ENCODE data around the gene IYD.

The IYD gene

DNA sequence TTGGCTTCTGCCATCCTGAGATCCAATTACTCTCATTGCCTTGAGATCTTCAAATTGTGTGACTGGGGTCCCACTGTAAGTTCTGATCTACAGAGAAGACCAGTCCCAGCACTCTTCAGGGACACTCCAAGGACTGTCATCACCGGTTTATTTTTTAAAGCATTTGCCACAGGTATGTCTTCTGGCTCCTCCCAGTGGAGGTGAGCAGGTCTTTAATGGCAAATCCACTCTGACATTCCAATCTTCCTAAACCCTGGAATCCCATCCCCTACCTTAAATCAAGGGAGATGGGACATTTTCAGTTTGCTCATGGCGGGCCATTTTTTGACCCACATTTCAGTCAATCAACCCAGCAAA, 35.2 kb upstream of the IYD start:
- Histone ChIP-seq H3K27me3 (ENCODE audit: control insufficient read depth, insufficient read depth, low read length) (no peaks in the 10 kb centered on the region), H3K4me1 (ENCODE audit: control insufficient read depth, insufficient read depth, low read length) (no peaks in the 10 kb centered on the region), H3K36me3 (ENCODE audit: control insufficient read depth, insufficient read depth, low read length) (no peaks in the 10 kb centered on the region), H3K4me3 (ENCODE audit: low read depth, low read length) (no peak overlapping the region), H3K9ac (ENCODE audit: low read depth, low read length) (no peak overlapping the region), H3K9me3 (ENCODE audit: control insufficient read depth, insufficient read depth, low read length) (no peaks in the 10 kb centered on the region)

DNA sequence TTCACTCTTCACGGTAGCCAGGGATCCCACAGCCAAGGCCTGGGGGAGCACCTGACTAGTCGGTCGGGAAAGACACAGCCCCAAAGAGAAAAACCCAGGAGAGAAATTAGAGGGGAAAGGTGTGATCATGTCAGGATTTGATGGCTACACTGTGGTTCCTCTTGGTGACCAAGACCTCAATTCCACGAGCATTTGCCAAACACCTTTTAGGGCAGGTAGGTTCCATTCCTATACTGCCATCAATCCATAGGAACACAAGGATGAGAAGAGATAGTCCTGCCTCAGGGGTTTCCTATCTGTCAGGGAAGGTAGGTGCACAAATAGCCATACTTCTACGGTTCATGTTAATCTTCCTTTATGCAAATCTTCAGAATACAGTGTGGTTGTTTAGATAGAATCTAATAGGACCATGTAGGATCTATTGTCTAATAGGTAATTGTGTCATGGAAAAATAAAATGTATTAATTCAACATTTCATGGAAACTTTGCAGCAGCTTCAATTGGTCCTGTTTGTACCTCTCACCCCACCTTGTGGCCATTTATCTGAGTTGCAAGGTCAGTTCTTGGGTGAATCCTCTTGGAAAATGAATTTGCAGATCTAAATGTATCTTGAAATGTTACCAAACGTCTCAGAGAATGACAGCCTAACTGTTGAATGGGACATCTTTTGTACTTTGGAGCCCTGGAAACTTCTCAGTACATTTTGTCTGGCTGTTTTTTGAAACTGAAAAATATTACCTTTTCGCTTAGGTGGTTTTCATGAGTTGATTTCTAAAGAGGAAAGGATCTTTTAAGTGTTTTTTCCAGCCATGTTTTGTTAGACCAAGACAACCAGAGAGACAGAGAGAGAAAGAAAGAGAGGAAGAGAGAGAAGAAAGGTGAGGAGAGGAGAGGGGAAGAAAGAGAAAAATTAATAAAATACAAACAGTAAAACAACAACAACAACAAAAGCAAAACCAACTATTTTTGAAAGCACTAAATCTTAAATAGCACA, 33.7 kb upstream of the IYD start:
- no peak overlapping the region for H3K9ac ChIP-seq (ENCODE audit: low read depth, low read length)
- no peaks in the 10 kb centered on the region for H3K9me3 ChIP-seq (ENCODE audit: control insufficient read depth, insufficient read depth, low read length)
- H3K4me1 ChIP-seq (ENCODE audit: control insufficient read depth, insufficient read depth, low read length) = no peaks in the 10 kb centered on the region
- no peaks in the 10 kb centered on the region for H3K36me3 ChIP-seq (ENCODE audit: control insufficient read depth, insufficient read depth, low read length)
- H3K4me3 ChIP-seq (ENCODE audit: low read depth, low read length) = no peak overlapping the region
- no peaks in the 10 kb centered on the region for H3K27me3 ChIP-seq (ENCODE audit: control insufficient read depth, insufficient read depth, low read length)

DNA sequence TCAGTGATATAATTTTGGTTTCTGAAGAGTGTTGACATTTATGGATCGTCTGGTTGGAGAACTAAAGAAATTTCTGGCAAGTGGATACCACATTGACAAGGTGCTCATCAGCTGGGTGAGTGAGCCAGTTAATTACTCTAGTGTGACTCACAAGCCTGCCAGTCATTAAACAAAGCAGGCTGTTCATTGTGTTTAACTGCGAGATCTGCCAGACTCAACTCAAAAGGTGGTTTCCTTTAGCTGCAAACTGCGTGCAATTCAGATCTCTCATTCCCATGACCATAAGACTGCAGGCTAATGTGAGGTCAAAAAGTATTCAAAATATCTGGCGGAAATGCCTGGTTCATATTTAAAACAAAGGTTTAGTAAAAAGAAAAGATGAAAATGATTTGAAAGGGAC, 32.5 kb upstream of the IYD start:
- H3K4me1 ChIP-seq (ENCODE audit: control insufficient read depth, insufficient read depth, low read length) = no peaks in the 10 kb centered on the region
- no peak overlapping the region for H3K9ac ChIP-seq (ENCODE audit: low read depth, low read length)
- H3K36me3 ChIP-seq (ENCODE audit: control insufficient read depth, insufficient read depth, low read length) = no peaks in the 10 kb centered on the region
- H3K4me3 ChIP-seq (ENCODE audit: low read depth, low read length) = no peak overlapping the region
- H3K9me3 ChIP-seq (ENCODE audit: control insufficient read depth, insufficient read depth, low read length) = no peaks in the 10 kb centered on the region
- no peaks in the 10 kb centered on the region for H3K27me3 ChIP-seq (ENCODE audit: control insufficient read depth, insufficient read depth, low read length)

DNA sequence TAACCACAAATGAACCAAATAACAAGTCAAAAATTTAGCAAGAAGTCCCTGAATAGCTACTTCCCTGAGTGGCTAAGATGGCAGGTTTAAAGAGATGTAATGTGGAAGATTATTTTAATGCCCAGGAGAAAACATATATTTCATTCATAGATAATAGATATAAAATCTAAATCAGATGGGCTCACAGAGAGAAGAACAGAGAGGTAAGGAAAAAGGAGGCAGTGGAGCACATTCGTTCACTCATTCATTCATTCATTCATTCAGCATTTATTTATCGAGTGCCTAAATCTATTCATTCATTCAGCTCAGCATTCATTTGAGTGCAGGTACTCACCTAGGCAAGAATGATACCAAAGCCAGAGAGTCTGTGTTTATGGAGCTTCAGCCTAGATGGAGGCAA, 32.1 kb upstream of the IYD start:
- Histone ChIP-seq H3K4me1 (ENCODE audit: control insufficient read depth, insufficient read depth, low read length) (no peaks in the 10 kb centered on the region), H3K4me3 (ENCODE audit: low read depth, low read length) (no peak overlapping the region), H3K9me3 (ENCODE audit: control insufficient read depth, insufficient read depth, low read length) (no peaks in the 10 kb centered on the region), H3K36me3 (ENCODE audit: control insufficient read depth, insufficient read depth, low read length) (no peaks in the 10 kb centered on the region), H3K27me3 (ENCODE audit: control insufficient read depth, insufficient read depth, low read length) (no peaks in the 10 kb centered on the region), H3K9ac (ENCODE audit: low read depth, low read length) (no peak overlapping the region)

DNA sequence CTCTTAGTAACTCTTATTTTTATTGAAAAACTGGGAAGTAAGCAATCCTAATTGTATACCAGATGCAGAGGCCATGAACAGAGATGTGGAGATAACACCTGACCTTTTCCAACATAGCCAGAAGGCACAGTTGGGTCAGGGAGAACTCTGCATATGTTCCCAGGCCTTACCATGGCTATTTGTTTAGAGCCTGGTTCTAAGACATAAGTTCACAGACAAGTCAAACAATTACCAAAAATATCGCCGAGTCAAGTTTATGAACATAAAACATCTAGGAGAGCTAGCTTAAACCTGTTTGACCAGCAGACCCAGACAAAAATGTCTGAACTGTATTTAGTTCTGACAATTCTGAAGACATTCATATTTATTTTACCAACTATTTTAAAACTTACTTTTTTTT, 26.7 kb upstream of the IYD start:
- Histone ChIP-seq H3K4me1 (ENCODE audit: control insufficient read depth, insufficient read depth, low read length) (no peaks in the 10 kb centered on the region), H3K36me3 (ENCODE audit: control insufficient read depth, insufficient read depth, low read length) (no peaks in the 10 kb centered on the region), H3K9me3 (ENCODE audit: control insufficient read depth, insufficient read depth, low read length) (no peaks in the 10 kb centered on the region), H3K9ac (ENCODE audit: low read depth, low read length) (no peak overlapping the region), H3K4me3 (ENCODE audit: low read depth, low read length) (no peak overlapping the region), H3K27me3 (ENCODE audit: control insufficient read depth, insufficient read depth, low read length) (no peaks in the 10 kb centered on the region)

DNA sequence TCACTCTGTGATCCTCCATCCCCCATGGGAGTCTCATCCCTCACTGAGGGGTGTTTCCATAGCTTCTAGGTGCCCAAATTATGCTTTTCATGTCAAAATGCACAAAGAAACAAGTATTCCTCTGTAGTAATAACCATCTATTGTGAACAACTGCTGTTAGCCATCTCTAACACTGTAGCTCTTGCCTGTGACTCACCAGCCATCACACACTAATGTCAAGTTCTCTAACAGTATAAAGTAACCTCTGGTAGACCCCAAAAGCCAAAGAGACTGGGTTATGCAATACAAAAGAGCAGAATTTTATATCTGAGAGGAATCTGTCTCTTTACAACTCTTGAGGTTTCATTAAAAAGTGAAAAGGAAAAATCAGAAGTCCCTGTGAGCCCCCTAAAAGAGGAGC, 25.4 kb upstream of the IYD start:
- Histone ChIP-seq H3K9ac (ENCODE audit: low read depth, low read length) (no peak overlapping the region), H3K4me1 (ENCODE audit: control insufficient read depth, insufficient read depth, low read length) (no peaks in the 10 kb centered on the region), H3K4me3 (ENCODE audit: low read depth, low read length) (no peak overlapping the region), H3K9me3 (ENCODE audit: control insufficient read depth, insufficient read depth, low read length) (no peaks in the 10 kb centered on the region), H3K27me3 (ENCODE audit: control insufficient read depth, insufficient read depth, low read length) (no peaks in the 10 kb centered on the region), H3K36me3 (ENCODE audit: control insufficient read depth, insufficient read depth, low read length) (no peaks in the 10 kb centered on the region)

DNA sequence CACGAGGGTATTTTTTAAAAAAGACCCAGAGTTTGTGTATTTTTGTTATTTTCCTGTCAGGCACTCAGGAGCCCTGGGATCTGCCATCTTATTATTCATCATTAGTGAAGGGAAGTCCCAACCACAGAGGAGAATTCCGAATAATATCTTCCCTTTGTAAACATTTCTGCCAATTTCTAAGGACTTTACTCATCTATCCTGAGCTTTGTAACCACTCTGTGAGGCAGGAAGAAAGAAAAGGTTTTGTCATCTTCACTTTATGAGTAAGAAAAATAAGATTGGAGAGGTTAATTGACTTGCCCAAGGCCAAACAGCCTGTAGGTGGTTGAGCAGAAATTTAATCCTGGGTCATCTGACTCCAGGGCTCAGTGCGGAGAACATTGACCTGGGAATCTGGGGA, 23.0 kb upstream of the IYD start:
- no peak overlapping the region for H3K9ac ChIP-seq (ENCODE audit: low read depth, low read length)
- H3K27me3 ChIP-seq (ENCODE audit: control insufficient read depth, insufficient read depth, low read length) = no peaks in the 10 kb centered on the region
- no peaks in the 10 kb centered on the region for H3K36me3 ChIP-seq (ENCODE audit: control insufficient read depth, insufficient read depth, low read length)
- no peak overlapping the region for H3K4me3 ChIP-seq (ENCODE audit: low read depth, low read length)
- H3K9me3 ChIP-seq (ENCODE audit: control insufficient read depth, insufficient read depth, low read length) = no peaks in the 10 kb centered on the region
- H3K4me1 ChIP-seq (ENCODE audit: control insufficient read depth, insufficient read depth, low read length) = no peaks in the 10 kb centered on the region

DNA sequence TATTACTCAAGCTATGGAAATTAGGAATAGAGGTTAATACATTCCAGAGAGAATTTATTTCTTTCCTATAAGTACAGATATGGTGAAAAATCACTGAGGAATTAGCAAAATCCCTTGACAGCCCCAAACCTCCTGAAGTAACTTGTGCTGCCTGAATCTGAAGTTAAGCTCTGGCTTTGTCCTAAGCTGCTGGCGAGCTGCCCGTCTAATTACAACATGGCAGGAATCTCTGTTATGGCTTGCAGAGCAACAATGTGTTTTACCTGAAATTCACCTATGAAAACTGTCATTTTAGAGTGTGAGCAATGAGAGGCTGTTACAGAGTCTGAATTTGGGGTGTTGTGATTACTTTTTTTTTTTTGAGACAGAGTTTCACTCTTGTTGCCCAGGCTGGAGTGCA, 22.5 kb upstream of the IYD start:
- Histone ChIP-seq H3K36me3 (ENCODE audit: control insufficient read depth, insufficient read depth, low read length) (no peaks in the 10 kb centered on the region), H3K9ac (ENCODE audit: low read depth, low read length) (no peak overlapping the region)

DNA sequence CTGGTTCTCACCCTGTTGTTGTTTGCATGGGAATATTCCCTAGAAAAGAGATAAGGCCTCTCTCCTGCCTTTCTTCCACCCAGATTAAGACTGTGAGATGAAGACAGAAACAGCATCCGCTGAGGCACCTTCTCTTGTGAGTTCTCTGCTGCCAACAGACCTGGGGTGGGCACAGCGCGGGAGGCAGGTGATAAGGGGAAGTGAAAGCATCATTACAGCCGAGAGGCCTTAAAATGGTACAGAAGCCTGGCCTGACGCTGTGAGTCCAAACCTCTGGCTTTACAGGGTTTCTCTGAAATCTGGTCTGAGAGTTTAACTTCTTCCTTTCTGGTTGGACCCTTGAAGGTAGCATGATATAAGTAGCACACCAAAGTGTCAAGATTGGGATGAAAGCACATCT, 21.0 kb upstream of the IYD start:
- H3K27me3 ChIP-seq (ENCODE audit: control insufficient read depth, insufficient read depth, low read length) = no peaks in the 10 kb centered on the region

More for the DNA sequence above, 22.5 kb upstream of the IYD start:
- Histone ChIP-seq H3K27me3 (ENCODE audit: control insufficient read depth, insufficient read depth, low read length) (no peaks in the 10 kb centered on the region), H3K4me3 (ENCODE audit: low read depth, low read length) (no peak overlapping the region), H3K4me1 (ENCODE audit: control insufficient read depth, insufficient read depth, low read length) (no peaks in the 10 kb centered on the region), H3K9me3 (ENCODE audit: control insufficient read depth, insufficient read depth, low read length) (no peaks in the 10 kb centered on the region)

DNA sequence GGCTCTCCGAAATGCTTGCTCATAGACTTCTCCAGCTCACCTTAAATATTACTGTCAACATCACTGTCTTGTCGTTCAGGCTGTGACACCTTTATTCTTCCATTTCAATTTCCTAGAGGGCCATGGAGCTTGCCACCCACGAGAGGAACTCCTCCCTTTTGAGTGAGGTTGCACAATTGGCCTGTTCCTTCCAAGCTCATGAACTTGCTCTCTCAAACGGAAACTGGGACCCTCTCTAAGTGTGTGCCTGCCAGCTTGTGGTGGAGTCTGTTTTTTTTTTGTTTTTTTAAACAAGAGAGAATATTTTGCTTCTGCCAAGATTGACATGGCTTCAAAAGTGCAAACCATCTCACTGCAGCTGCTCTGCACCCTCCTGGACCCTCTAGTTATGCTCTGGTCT, 19.3 kb upstream of the IYD start:
- no peak overlapping the region for H3K9ac ChIP-seq (ENCODE audit: low read depth, low read length)
- H3K36me3 ChIP-seq (ENCODE audit: control insufficient read depth, insufficient read depth, low read length) = no peaks in the 10 kb centered on the region
- no peak overlapping the region for H3K4me3 ChIP-seq (ENCODE audit: low read depth, low read length)
- no peaks in the 10 kb centered on the region for H3K9me3 ChIP-seq (ENCODE audit: control insufficient read depth, insufficient read depth, low read length)
- no peaks in the 10 kb centered on the region for H3K27me3 ChIP-seq (ENCODE audit: control insufficient read depth, insufficient read depth, low read length)
- no peaks in the 10 kb centered on the region for H3K4me1 ChIP-seq (ENCODE audit: control insufficient read depth, insufficient read depth, low read length)

More for the DNA sequence above, 21.0 kb upstream of the IYD start:
- Histone ChIP-seq H3K36me3 (ENCODE audit: control insufficient read depth, insufficient read depth, low read length) (no peaks in the 10 kb centered on the region), H3K4me3 (ENCODE audit: low read depth, low read length) (no peak overlapping the region), H3K9ac (ENCODE audit: low read depth, low read length) (no peak overlapping the region), H3K4me1 (ENCODE audit: control insufficient read depth, insufficient read depth, low read length) (no peaks in the 10 kb centered on the region), H3K9me3 (ENCODE audit: control insufficient read depth, insufficient read depth, low read length) (no peaks in the 10 kb centered on the region)

DNA sequence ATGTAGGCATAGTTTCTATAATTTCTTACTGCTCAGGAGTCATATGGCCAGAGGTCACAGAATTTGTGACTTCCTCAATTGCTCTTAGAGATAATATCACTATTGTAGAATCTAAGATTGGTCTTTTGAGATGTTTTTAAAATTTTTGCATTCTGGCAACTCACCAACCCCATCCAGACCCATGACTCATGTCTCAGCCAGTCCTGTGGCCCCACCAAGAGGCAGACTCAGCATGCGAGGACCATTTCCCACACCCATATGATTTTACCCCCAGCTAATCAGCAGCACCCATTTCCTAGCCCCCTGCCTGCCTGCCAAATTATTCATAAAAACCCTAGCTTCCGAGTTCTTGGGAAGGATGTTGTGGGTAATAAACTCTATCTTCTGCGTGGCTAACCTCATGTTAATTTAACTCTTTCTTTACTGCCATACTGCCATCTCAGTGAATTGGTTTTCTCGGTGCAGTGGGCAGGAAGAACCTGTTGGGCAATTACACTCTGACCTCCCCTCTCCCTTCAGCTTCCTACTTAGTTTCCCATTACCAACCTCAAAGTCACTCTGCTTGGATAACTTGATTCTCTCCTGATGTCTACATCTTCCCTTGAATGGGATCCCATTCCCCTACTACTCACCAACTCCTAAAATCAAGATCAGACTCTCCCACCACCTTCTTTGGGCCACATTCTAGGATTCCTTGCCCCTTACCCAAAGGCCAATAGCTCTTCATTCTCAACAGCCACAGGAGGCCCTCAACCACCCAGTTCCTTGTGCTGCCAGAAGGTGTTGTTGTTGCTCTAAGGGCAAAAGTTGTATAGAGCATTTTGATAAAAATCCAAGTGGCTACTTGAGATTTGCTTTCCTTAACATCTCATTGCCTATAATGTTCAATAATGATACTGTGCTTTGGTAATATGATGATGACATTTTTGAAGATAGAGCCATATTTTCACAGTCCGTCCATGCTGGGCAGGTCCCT, 16.2 kb upstream of the IYD start:
- Histone ChIP-seq H3K9me3 (ENCODE audit: control insufficient read depth, insufficient read depth, low read length) (no peaks in the 10 kb centered on the region), H3K27me3 (ENCODE audit: control insufficient read depth, insufficient read depth, low read length) (no peaks in the 10 kb centered on the region), H3K36me3 (ENCODE audit: control insufficient read depth, insufficient read depth, low read length) (no peaks in the 10 kb centered on the region), H3K4me1 (ENCODE audit: control insufficient read depth, insufficient read depth, low read length) (no peaks in the 10 kb centered on the region), H3K9ac (ENCODE audit: low read depth, low read length) (no peak overlapping the region), H3K4me3 (ENCODE audit: low read depth, low read length) (no peak overlapping the region)
